ES-I3 (cell line): Measurements from ENCODE around the gene RBMS3.

ENCODE experiments used
- H3K36me3 ChIP-seq: 2 replicates; pipeline ENCODE4 v1.6.1; 2013; ENCODE audit warnings: mild to moderate bottlenecking, low read length, control low read depth, moderate library complexity; ENCODE audit not compliant: insufficient read depth
- H3K4me1 ChIP-seq: 2 replicates; pipeline ENCODE4 v1.6.1; 2013; ENCODE audit warnings: mild to moderate bottlenecking, control low read depth, low read length; ENCODE audit not compliant: insufficient read depth
- H3K9ac ChIP-seq: 2 replicates; pipeline ENCODE4 v1.6.1; 2013; ENCODE audit warnings: low read depth, mild to moderate bottlenecking, low read length, moderate library complexity
- H3K9me3 ChIP-seq: 2 replicates; pipeline ENCODE4 v1.6.1; 2013; ENCODE audit warnings: mild to moderate bottlenecking, low read length, moderate library complexity; ENCODE audit not compliant: control insufficient read depth, insufficient read depth

The RBMS3 gene

GRCh38 chr3:29635888-29636287, 355.0 kb downstream of the RBMS3 start:
- Histone ChIP-seq H3K9ac (no peak overlapping the region), H3K4me1 (peaks cover 12% of the 10 kb centered on the region; the same call in 1 of the 2 replicates), H3K36me3 (no peaks in the 10 kb centered on the region), H3K9me3 (peaks cover 2% of the 10 kb centered on the region; the same call in 1 of the 2 replicates)

- no peaks in the 10 kb centered on the region for H3K36me3 ChIP-seq
- peaks cover 8% of the 10 kb centered on the region for H3K4me1 ChIP-seq
- no peak overlapping the region for H3K9ac ChIP-seq
- H3K9me3 ChIP-seq = peaks cover 2% of the 10 kb centered on the region; the same call in 1 of the 2 replicates
Observed at GRCh38 chr3:29637068-29637467, 356.2 kb downstream of the RBMS3 start.

GRCh38 chr3:29639578-29640290, 358.9 kb downstream of the RBMS3 start:
- Histone ChIP-seq H3K9ac (no peak overlapping the region), H3K9me3 (peaks cover 2% of the 10 kb centered on the region; the same call in 1 of the 2 replicates), H3K36me3 (no peaks in the 10 kb centered on the region), H3K4me1 (peaks cover 10% of the 10 kb centered on the region)

GRCh38 chr3:29642393-29643033, 361.6 kb downstream of the RBMS3 start:
- Histone ChIP-seq H3K9me3 (no peaks in the 10 kb centered on the region), H3K4me1 (peaks cover 10% of the 10 kb centered on the region), H3K9ac (no peak overlapping the region), H3K36me3 (no peaks in the 10 kb centered on the region)

- peaks cover 10% of the 10 kb centered on the region for H3K4me1 ChIP-seq
- H3K36me3 ChIP-seq = no peaks in the 10 kb centered on the region
- no peak overlapping the region for H3K9ac ChIP-seq
- H3K9me3 ChIP-seq = no peaks in the 10 kb centered on the region
Observed at GRCh38 chr3:29643034-29643425, 362.2 kb downstream of the RBMS3 start.

- Histone ChIP-seq H3K9ac (no peak overlapping the region), H3K9me3 (no peaks in the 10 kb centered on the region), H3K36me3 (no peaks in the 10 kb centered on the region), H3K4me1 (peaks cover 10% of the 10 kb centered on the region)
Observed at GRCh38 chr3:29644261-29644660, 363.4 kb downstream of the RBMS3 start.

GRCh38 chr3:29644956-29645636, 364.2 kb downstream of the RBMS3 start:
- H3K9ac ChIP-seq = no peak overlapping the region
- no peaks in the 10 kb centered on the region for H3K36me3 ChIP-seq
- peaks cover 12% of the 10 kb centered on the region; the same call in 1 of the 2 replicates for H3K4me1 ChIP-seq
- H3K9me3 ChIP-seq = no peaks in the 10 kb centered on the region

GRCh38 chr3:29646043-29646442, 365.2 kb downstream of the RBMS3 start:
- no peaks in the 10 kb centered on the region for H3K9me3 ChIP-seq
- no peaks in the 10 kb centered on the region for H3K36me3 ChIP-seq
- no peak overlapping the region for H3K9ac ChIP-seq
- peaks cover 12% of the 10 kb centered on the region; the same call in 1 of the 2 replicates for H3K4me1 ChIP-seq

- Histone ChIP-seq H3K36me3 (no peaks in the 10 kb centered on the region), H3K9ac (no peak overlapping the region), H3K4me1 (peaks cover 8% of the 10 kb centered on the region; the same call in 1 of the 2 replicates), H3K9me3 (no peaks in the 10 kb centered on the region)
Observed at GRCh38 chr3:29649815-29650547, 369.1 kb downstream of the RBMS3 start.

- Histone ChIP-seq H3K9ac (no peak overlapping the region), H3K36me3 (no peaks in the 10 kb centered on the region), H3K4me1 (peaks cover 11% of the 10 kb centered on the region; the same call in 1 of the 2 replicates), H3K9me3 (no peaks in the 10 kb centered on the region)
Observed at GRCh38 chr3:29653680-29654079, 372.8 kb downstream of the RBMS3 start.

GRCh38 chr3:29655015-29655747, 374.3 kb downstream of the RBMS3 start:
- Histone ChIP-seq H3K9ac (no peak overlapping the region), H3K4me1 (peaks cover 5% of the 10 kb centered on the region; the same call in 1 of the 2 replicates), H3K9me3 (no peaks in the 10 kb centered on the region), H3K36me3 (no peaks in the 10 kb centered on the region)

GRCh38 chr3:29665688-29666087, 384.8 kb downstream of the RBMS3 start:
- H3K36me3 ChIP-seq = no peaks in the 10 kb centered on the region
- H3K4me1 ChIP-seq = no peaks in the 10 kb centered on the region
- H3K9ac ChIP-seq = no peak overlapping the region
- H3K9me3 ChIP-seq = no peaks in the 10 kb centered on the region

GRCh38 chr3:29668233-29668632, 387.4 kb downstream of the RBMS3 start:
- Histone ChIP-seq H3K9me3 (no peaks in the 10 kb centered on the region), H3K36me3 (no peaks in the 10 kb centered on the region), H3K9ac (no peak overlapping the region), H3K4me1 (no peaks in the 10 kb centered on the region)

GRCh38 chr3:29668728-29669127, 387.9 kb downstream of the RBMS3 start:
- Histone ChIP-seq H3K36me3 (no peaks in the 10 kb centered on the region), H3K9me3 (no peaks in the 10 kb centered on the region), H3K4me1 (no peaks in the 10 kb centered on the region), H3K9ac (no peak overlapping the region)
